Activated CD4-positive, alpha-beta memory T cell treated with anti-CD3 and anti-CD28 coated beads for 36 hours (primary cell): ENCODE data around the gene AGMAT. TPM values are rescaled to one million over a fixed set of nuclear protein-coding genes. Genes with fewer than 3 reads are reported as not detected.
"Not testable (repeated sequence)": the region's sequence is repeated elsewhere in the genome, so short reads cannot be mapped to it uniquely, and the experiment has no call there.

Experiments used
- CTCF ChIA-PET: fragments of 350-600 bp; sonication (Branson Sonifier 250); formaldehyde crosslinking; loops from one replicate; lab custom pipeline; 2021; ENCODE audit warnings: antibody characterized with exemption, inconsistent platforms; lab: Charles Lee
- POLR2A ChIA-PET: fragments of 350-600 bp; sonication (Branson Sonifier 250); formaldehyde crosslinking; loops from one replicate; lab custom pipeline; 2021; ENCODE audit warnings: antibody characterized with exemption; lab: Charles Lee
- DNase-seq: peaks from one replicate; pipeline ENCODE4 v3.0.0-alpha.2; 2020
- H3K27ac Mint-ChIP-seq: one replicate; pipeline ENCODE4 v1.8.0; 2021; ENCODE audit warnings: mixed read lengths
- H3K27me3 Mint-ChIP-seq: one replicate; pipeline ENCODE4 v1.8.0; 2021; ENCODE audit warnings: mixed read lengths
- H3K36me3 Mint-ChIP-seq: one replicate; pipeline ENCODE4 v1.8.0; 2021; ENCODE audit warnings: mixed read lengths
- H3K4me1 Mint-ChIP-seq: one replicate; pipeline ENCODE4 v1.8.0; 2021; ENCODE audit warnings: low read depth, mixed read lengths
- H3K4me3 Mint-ChIP-seq: one replicate; pipeline ENCODE4 v1.8.0; 2021; ENCODE audit warnings: mild to moderate bottlenecking, mixed read lengths
- H3K9me3 Mint-ChIP-seq: one replicate; pipeline ENCODE4 v1.8.0; 2021; ENCODE audit warnings: mixed read lengths
- intact Hi-C: fragments of 100-400 bp; cut with micrococcal nuclease; formaldehyde crosslinking; loops from one replicate; pipeline ENCODE4 v1.15.1; 2023
- total RNA-seq, 2 experiments: library from RNA; stranded (reverse); gene quantifications; one replicate each; pipeline ENCODE4 v1.2.3, GENCODE V29; 2021

AGMAT gene
- total RNA-seq, 2 experiments from 2014 or later, result 13.9 to 15.2 TPM

- peak overlapping the region; percentile 73 for H3K4me3 Mint-ChIP-seq
- H3K27ac Mint-ChIP-seq, H3K36me3 Mint-ChIP-seq, CTCF ChIA-PET, H3K9me3 Mint-ChIP-seq, intact Hi-C loops, DNase-seq, H3K27me3 Mint-ChIP-seq: not testable (repeated sequence)
- POLR2A ChIA-PET, result interaction anchor here (1.1 to 1.9 kb wide), 3 partner anchors 10 to 14 kb away, joined by 3 to 9 read pairs (median 4); no protein-coding TSS in a partner anchor
- H3K4me1 Mint-ChIP-seq, result peaks cover 11% of the 10 kb centered on the region
Observed at GRCh38 chr1:15604400-15604799, 19.5 kb upstream of the AGMAT start.

- H3K27ac Mint-ChIP-seq, H3K9me3 Mint-ChIP-seq, H3K36me3 Mint-ChIP-seq, DNase-seq, H3K27me3 Mint-ChIP-seq: not testable (repeated sequence)
- Mint-ChIP-seq H3K4me3 (peak overlapping the region; percentile 73), H3K4me1 (peaks cover 11% of the 10 kb centered on the region)
- POLR2A ChIA-PET, result interaction anchor here (1.0 to 1.9 kb wide), 5 partner anchors 11 to 768 kb away, joined by 3 to 9 read pairs (median 3); no protein-coding TSS in a partner anchor
- CTCF ChIA-PET, result interaction anchor here (1.1 kb wide), 1 partner anchor 10 kb away, joined by 4 read pairs; no protein-coding TSS in a partner anchor
- intact Hi-C loops, result loop anchor here (1.0 kb wide), 2 partner anchors 13 to 25 kb away; partner anchors contain the start of gene DDI2
Observed at GRCh38 chr1:15603966-15604282, 19.1 kb upstream of the AGMAT start.

GRCh38 chr1:15603050-15603965 is 18.5 kb upstream of the AGMAT start:
- peaks cover 11% of the 10 kb centered on the region for H3K4me1 Mint-ChIP-seq
- no peaks in the 10 kb centered on the region for H3K36me3 Mint-ChIP-seq
- ChIA-PET POLR2A (interaction anchor here (0.6 to 1.9 kb wide), 6 partner anchors 12 to 768 kb away, joined by 3 to 9 read pairs (median 3); no protein-coding TSS in a partner anchor), CTCF (interaction anchor here (1.1 kb wide), 1 partner anchor 10 kb away, joined by 4 read pairs; no protein-coding TSS in a partner anchor)
- H3K27me3 Mint-ChIP-seq, result no peaks in the 10 kb centered on the region
- H3K9me3 Mint-ChIP-seq, result peaks cover 6% of the 10 kb centered on the region
- intact Hi-C loops, result loop anchor here (1.0 kb wide), 2 partner anchors 14 to 24 kb away; partner anchors contain the start of gene DDI2
- peak; percentile 95 for DNase-seq
- H3K4me3 Mint-ChIP-seq, result peak overlapping the region; percentile 73
- no peak overlapping the region for H3K27ac Mint-ChIP-seq

GRCh38 chr1:15598436-15598835 is 13.6 kb upstream of the AGMAT start:
- DNase-seq, result no peak
- H3K36me3 Mint-ChIP-seq, result no peaks in the 10 kb centered on the region
- intact Hi-C loops, result no loop called here
- ChIA-PET POLR2A (no interaction called here), CTCF (interaction anchor here (0.7 kb wide), 1 partner anchor 59 kb away, joined by 3 read pairs; no protein-coding TSS in a partner anchor)
- no peak overlapping the region for H3K4me3 Mint-ChIP-seq
- peaks cover 1% of the 10 kb centered on the region for H3K27me3 Mint-ChIP-seq
- H3K9me3 Mint-ChIP-seq, result no peaks in the 10 kb centered on the region
- H3K4me1 Mint-ChIP-seq, result peaks cover 5% of the 10 kb centered on the region
- no peak overlapping the region for H3K27ac Mint-ChIP-seq

GRCh38 chr1:15595809-15596617 is 11.2 kb upstream of the AGMAT start:
- Mint-ChIP-seq H3K27me3 (peaks cover 1% of the 10 kb centered on the region), H3K27ac (no peak overlapping the region), H3K4me1 (no peaks in the 10 kb centered on the region), H3K4me3 (no peak overlapping the region), H3K9me3 (no peaks in the 10 kb centered on the region), H3K36me3 (no peaks in the 10 kb centered on the region)
- DNase-seq, result no peak
- CTCF ChIA-PET, result interaction anchor here (0.6 to 2.1 kb wide), 4 partner anchors 22 to 430 kb away, joined by 3 to 9 read pairs (median 4); no protein-coding TSS in a partner anchor
- POLR2A ChIA-PET, result interaction anchor here (1.2 kb wide), 1 partner anchor 23 kb away, joined by 3 read pairs; no protein-coding TSS in a partner anchor
- intact Hi-C loops, result loop anchor here (1.0 kb wide), 1 partner anchor 145 kb away; no protein-coding TSS in a partner anchor

- CTCF ChIA-PET, result interaction anchor here (0.8 to 1.0 kb wide), 2 partner anchors 146 to 149 kb away, joined by 3 read pairs; no protein-coding TSS in a partner anchor
- no peak overlapping the region for H3K4me3 Mint-ChIP-seq
- no peaks in the 10 kb centered on the region for H3K27me3 Mint-ChIP-seq
- no peaks in the 10 kb centered on the region for H3K9me3 Mint-ChIP-seq
- no peak for DNase-seq
- intact Hi-C loops, result no loop called here
- no peak overlapping the region for H3K27ac Mint-ChIP-seq
- no peaks in the 10 kb centered on the region for H3K4me1 Mint-ChIP-seq
- POLR2A ChIA-PET, result no interaction called here
- H3K36me3 Mint-ChIP-seq, result peaks cover 10% of the 10 kb centered on the region
Observed at GRCh38 chr1:15592285-15592684, 7.4 kb upstream of the AGMAT start.

GRCh38 chr1:15583016-15583706 is 1.7 kb downstream of the AGMAT start:
- Mint-ChIP-seq H3K4me3 (peak overlapping the region; percentile 74), H3K27ac (peak overlapping the region; percentile 9), H3K9me3 (no peaks in the 10 kb centered on the region), H3K4me1 (peaks cover 38% of the 10 kb centered on the region), H3K36me3 (peaks cover 15% of the 10 kb centered on the region), H3K27me3 (no peaks in the 10 kb centered on the region)
- intact Hi-C loops, result no loop called here
- ChIA-PET POLR2A (interaction anchor here (0.9 kb wide), 1 partner anchor 35 kb away, joined by 3 read pairs; no protein-coding TSS in a partner anchor), CTCF (no interaction called here)
- no peak for DNase-seq

GRCh38 chr1:15579683-15580047 is 5.2 kb downstream of the AGMAT start:
- Mint-ChIP-seq H3K4me3 (peak overlapping the region; percentile 48), H3K27ac (peak overlapping the region; percentile 97), H3K36me3 (peaks cover 16% of the 10 kb centered on the region), H3K27me3 (no peaks in the 10 kb centered on the region), H3K9me3 (no peaks in the 10 kb centered on the region), H3K4me1 (peaks cover 44% of the 10 kb centered on the region)
- ChIA-PET POLR2A (interaction anchor here (0.9 to 1.8 kb wide), 2 partner anchors 24 to 38 kb away, joined by 3 to 5 read pairs; no protein-coding TSS in a partner anchor), CTCF (interaction anchor here (1.3 to 1.8 kb wide), 2 partner anchors 9 to 161 kb away, joined by 6 read pairs; no protein-coding TSS in a partner anchor)
- intact Hi-C loops, result loop anchor here (1.0 to 2.0 kb wide), 2 partner anchors 24 to 53 kb away; partner anchors contain the start of gene DNAJC16
- DNase-seq, result peak; percentile 27

- Mint-ChIP-seq H3K36me3 (peaks cover 16% of the 10 kb centered on the region), H3K9me3 (no peaks in the 10 kb centered on the region), H3K4me1 (peaks cover 44% of the 10 kb centered on the region), H3K27me3 (no peaks in the 10 kb centered on the region), H3K27ac (peak overlapping the region; percentile 97), H3K4me3 (peak overlapping the region; percentile 48)
- peak; percentile 64 for DNase-seq
- CTCF ChIA-PET, result interaction anchor here (0.6 to 1.8 kb wide), 3 partner anchors 9 to 162 kb away, joined by 4 to 6 read pairs (median 6); no protein-coding TSS in a partner anchor
- intact Hi-C loops, result loop anchor here (1.0 to 2.0 kb wide), 2 partner anchors 24 to 52 kb away; partner anchors contain the start of gene DNAJC16
- POLR2A ChIA-PET, result interaction anchor here (0.9 to 1.8 kb wide), 2 partner anchors 24 to 39 kb away, joined by 3 to 5 read pairs; no protein-coding TSS in a partner anchor
Observed at GRCh38 chr1:15578921-15579682, 5.7 kb downstream of the AGMAT start.

GRCh38 chr1:15577691-15578090 is 7.2 kb downstream of the AGMAT start:
- ChIA-PET POLR2A (interaction anchor here (0.9 to 1.8 kb wide), 2 partner anchors 39 to 40 kb away, joined by 3 to 5 read pairs; no protein-coding TSS in a partner anchor), CTCF (interaction anchor here (0.6 kb wide), 1 partner anchor 160 kb away, joined by 3 read pairs; no protein-coding TSS in a partner anchor)
- peaks cover 32% of the 10 kb centered on the region for H3K4me1 Mint-ChIP-seq
- peak; percentile 26 for DNase-seq
- H3K9me3 Mint-ChIP-seq, result no peaks in the 10 kb centered on the region
- peaks cover 19% of the 10 kb centered on the region for H3K36me3 Mint-ChIP-seq
- H3K4me3 Mint-ChIP-seq, result no peak overlapping the region
- H3K27me3 Mint-ChIP-seq, result no peaks in the 10 kb centered on the region
- peak overlapping the region; percentile 97 for H3K27ac Mint-ChIP-seq
- intact Hi-C loops, result loop anchor here (2.0 kb wide), 1 partner anchor 51 kb away; the partner anchor contains the start of gene DNAJC16
